PC-3 (cell line): ENCODE measurements around the gene TMUB1. TPM values are rescaled to one million over a fixed set of nuclear protein-coding genes. Genes with fewer than 3 reads are reported as not detected.

Experiments
- ATAC-seq: fragments of 200-7000 bp; cut with Tn5 transposase; 2 replicates; pipeline ENCODE4 v1.9.1; 2020; ENCODE audit warnings: mild to moderate bottlenecking, moderate library complexity
- BruUV-seq: library from RNA; stranded (reverse); fragments of 400-500 nt; replicated peaks from 2 replicates; lab custom pipeline; 2021; lab: Mats Ljungman, UMichigan
- CTCF ChIA-PET: fragments of 300-600 bp; sonication (Branson Sonifier 250); formaldehyde crosslinking; loops from one replicate; lab custom pipeline; 2022; ENCODE audit warnings: antibody characterized with exemption; lab: Charles Lee
- POLR2A ChIA-PET: fragments of 300-600 bp; sonication (Branson Sonifier 250); formaldehyde crosslinking; loops from one replicate; lab custom pipeline; 2022; ENCODE audit warnings: antibody characterized with exemption; ENCODE audit not compliant: unreplicated experiment; lab: Charles Lee
- DNase-seq: peaks from one replicate; pipeline ENCODE4 v3.0.0-alpha.2; 2015
- H2AFZ ChIP-seq: fragments of 300-600 bp; sonication (generic); 2 replicates; pipeline ENCODE4 v1.6.0; 2016; ENCODE audit warnings: antibody characterized with exemption, low read length
- H3F3A ChIP-seq: fragments of 300-600 bp; sonication (generic); one replicate; pipeline ENCODE4 v1.6.0; 2017; ENCODE audit warnings: antibody characterized with exemption, low read length, control low read depth, mild to moderate bottlenecking; ENCODE audit not compliant: unreplicated experiment
- H3K27ac ChIP-seq: fragments of 300-600 bp; sonication (generic); 2 replicates; pipeline ENCODE4 v1.5.1; 2016; ENCODE audit warnings: mild to moderate bottlenecking, low read length
- H3K27me3 ChIP-seq: fragments of 300-600 bp; sonication (generic); 2 replicates; pipeline ENCODE4 v1.6.1; 2016; ENCODE audit warnings: low read length, mixed read lengths
- H3K36me3 ChIP-seq: fragments of 300-600 bp; sonication (generic); 2 replicates; pipeline ENCODE4 v1.6.1; 2016; ENCODE audit warnings: low read depth, mixed run types, low read length, mixed read lengths
- H3K4me1 ChIP-seq: fragments of 300-600 bp; sonication (generic); 2 replicates; pipeline ENCODE4 v1.5.1; 2016; ENCODE audit warnings: low read length; ENCODE audit not compliant: insufficient read depth
- H3K4me2 ChIP-seq: fragments of 300-600 bp; sonication (generic); 2 replicates; pipeline ENCODE4 v1.6.0; 2016; ENCODE audit warnings: low read length
- H3K4me3 ChIP-seq: fragments of 300-600 bp; sonication (generic); 2 replicates; pipeline ENCODE4 v1.5.1; 2016; ENCODE audit warnings: mild to moderate bottlenecking, low read length, mixed read lengths
- H3K79me2 ChIP-seq: fragments of 300-600 bp; sonication (generic); 2 replicates; pipeline ENCODE4 v1.6.1; 2017; ENCODE audit warnings: low read length, mixed read lengths
- H3K9ac ChIP-seq: fragments of 300-600 bp; sonication (generic); 2 replicates; pipeline ENCODE4 v1.6.0; 2016; ENCODE audit warnings: mild to moderate bottlenecking, low read length
- H3K9me2 ChIP-seq: fragments of 300-600 bp; sonication (generic); replicated peaks from 2 replicates; pipeline ENCODE4 v1.6.1; 2016; ENCODE audit warnings: mixed run types, low read length, mixed read lengths
- H3K9me3 ChIP-seq: fragments of 300-600 bp; sonication (generic); 2 replicates; pipeline ENCODE4 v1.6.1; 2016; ENCODE audit warnings: low read length, mixed read lengths
- H4K20me1 ChIP-seq: fragments of 300-600 bp; sonication (generic); 2 replicates; pipeline ENCODE4 v1.6.1; 2016; ENCODE audit warnings: low read length, mixed read lengths
- EZH2 ChIP-seq: fragments of 300-600 bp; sonication (generic); IDR thresholded peaks from one replicate; pipeline ENCODE4 v1.6.1; 2017; ENCODE audit warnings: antibody characterized with exemption, mild to moderate bottlenecking, low read length; ENCODE audit not compliant: unreplicated experiment
- EZH2phosphoT487 ChIP-seq: fragments of 300-600 bp; sonication (generic); IDR thresholded peaks from 2 replicates; pipeline ENCODE4 v1.6.1; 2018; ENCODE audit warnings: mild to moderate bottlenecking, antibody characterized with exemption, low read length, borderline replicate concordance
- intact Hi-C: fragments of 100-400 bp; cut with micrococcal nuclease; formaldehyde crosslinking; loops from 2 replicates; pipeline ENCODE4 v1.9.0; 2023
- total RNA-seq: library from RNA; depleted of rRNA; stranded (reverse); fragments of >200 nt; gene quantifications from 2 replicates; pipeline ENCODE4 v1.2.3, GENCODE V29; 2014
- TF ChIP-seq, protein P1 (sequence below): fragments of 300-600 bp; sonication (generic); conservative IDR thresholded peaks from 2 replicates; pipeline ENCODE4 v1.5.1; 2017; ENCODE audit warnings: antibody characterized with exemption, low read depth, mild to moderate bottlenecking, low read length

Gene TMUB1
- total RNA-seq, 1 experiment from 2014 or later, result 52.1 TPM

DNA sequence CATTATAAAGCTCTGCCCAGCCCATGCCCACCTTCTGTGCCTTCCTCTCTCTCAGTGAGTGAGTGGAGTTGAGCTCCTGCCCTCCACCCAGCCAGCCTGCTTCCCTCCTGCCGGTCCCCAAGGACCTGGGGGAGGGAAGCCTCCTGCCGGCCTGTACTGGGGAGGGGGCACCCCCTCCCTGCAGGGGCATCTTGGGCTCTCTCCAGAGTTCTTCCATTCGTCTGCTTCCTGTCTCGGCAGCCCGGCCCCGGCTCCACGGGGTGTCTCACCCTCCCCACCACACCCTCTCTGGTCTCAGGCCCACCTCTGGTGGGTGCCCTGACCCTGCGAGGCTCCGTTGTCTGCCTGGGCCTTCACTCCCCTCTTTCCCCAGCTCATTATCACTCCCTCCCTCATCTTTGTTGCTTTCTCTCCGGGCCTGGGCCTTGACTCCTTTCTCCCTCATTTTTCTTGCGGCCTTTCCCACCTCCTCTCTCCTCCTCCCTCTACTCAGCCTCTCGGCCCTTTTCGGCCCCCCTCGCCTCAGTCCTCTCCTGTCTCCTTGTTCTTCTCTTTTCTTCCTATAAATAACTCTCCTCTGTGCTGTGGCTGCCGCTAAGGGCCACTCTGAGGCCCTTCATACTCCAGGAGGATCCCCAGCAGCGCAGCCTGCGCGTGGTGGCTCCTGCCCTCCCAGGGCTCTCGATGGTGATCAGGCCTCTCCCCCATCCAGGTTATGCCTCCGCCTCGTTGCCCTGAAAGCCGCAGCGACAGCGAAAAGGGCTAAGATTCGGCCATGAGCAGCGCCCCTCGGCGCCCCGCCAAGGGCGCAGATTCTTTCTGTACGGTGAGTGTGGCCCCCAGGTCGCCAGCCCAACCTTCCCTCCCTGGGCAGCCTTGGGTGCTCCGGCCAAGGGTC is 21.8 kb downstream of the TMUB1 start:
- Histone ChIP-seq H3K36me3 (peaks cover 17% of the 10 kb centered on the region), H3K9ac (peak overlapping the region; percentile 89), H3K4me3 (peak overlapping the region; percentile 86), H4K20me1 (no peaks in the 10 kb centered on the region), H2AFZ (no peak overlapping the region), H3K79me2 (peaks cover 39% of the 10 kb centered on the region), H3K27me3 (no peaks in the 10 kb centered on the region), H3K9me2 (no peaks in the 10 kb centered on the region), H3F3A (no peaks in the 10 kb centered on the region), H3K27ac (peak overlapping the region; percentile 97), H3K9me3 (no peaks in the 10 kb centered on the region), H3K4me1 (peaks cover 47% of the 10 kb centered on the region), H3K4me2 (peak overlapping the region; percentile 99)
- ChIA-PET CTCF (interaction anchor here (0.6 kb wide), 1 partner anchor 13 kb away, joined by 6 read pairs; no protein-coding TSS in a partner anchor), POLR2A (no interaction called here)
- DNase-seq (no peak), ATAC-seq (no peak)
- BruUV-seq, result no TSS peak
- intact Hi-C loops, result no loop called here
- TF ChIP-seq, protein P1, sequence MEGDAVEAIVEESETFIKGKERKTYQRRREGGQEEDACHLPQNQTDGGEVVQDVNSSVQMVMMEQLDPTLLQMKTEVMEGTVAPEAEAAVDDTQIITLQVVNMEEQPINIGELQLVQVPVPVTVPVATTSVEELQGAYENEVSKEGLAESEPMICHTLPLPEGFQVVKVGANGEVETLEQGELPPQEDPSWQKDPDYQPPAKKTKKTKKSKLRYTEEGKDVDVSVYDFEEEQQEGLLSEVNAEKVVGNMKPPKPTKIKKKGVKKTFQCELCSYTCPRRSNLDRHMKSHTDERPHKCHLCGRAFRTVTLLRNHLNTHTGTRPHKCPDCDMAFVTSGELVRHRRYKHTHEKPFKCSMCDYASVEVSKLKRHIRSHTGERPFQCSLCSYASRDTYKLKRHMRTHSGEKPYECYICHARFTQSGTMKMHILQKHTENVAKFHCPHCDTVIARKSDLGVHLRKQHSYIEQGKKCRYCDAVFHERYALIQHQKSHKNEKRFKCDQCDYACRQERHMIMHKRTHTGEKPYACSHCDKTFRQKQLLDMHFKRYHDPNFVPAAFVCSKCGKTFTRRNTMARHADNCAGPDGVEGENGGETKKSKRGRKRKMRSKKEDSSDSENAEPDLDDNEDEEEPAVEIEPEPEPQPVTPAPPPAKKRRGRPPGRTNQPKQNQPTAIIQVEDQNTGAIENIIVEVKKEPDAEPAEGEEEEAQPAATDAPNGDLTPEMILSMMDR, result no peak
- TF ChIP-seq EZH2phosphoT487 (no peak), EZH2 (no peak)

- H3K4me2 ChIP-seq, result peak overlapping the region; percentile 99
- H3F3A ChIP-seq, result no peaks in the 10 kb centered on the region
- no peaks in the 10 kb centered on the region for H3K9me3 ChIP-seq
- no peaks in the 10 kb centered on the region for H3K9me2 ChIP-seq
- peak overlapping the region; percentile 81; the same call in 1 of the 2 replicates for H2AFZ ChIP-seq
- peak; percentile 0; the same call in 1 of the 2 replicates for ATAC-seq
- H3K79me2 ChIP-seq, result peaks cover 39% of the 10 kb centered on the region
- no peaks in the 10 kb centered on the region for H4K20me1 ChIP-seq
- intact Hi-C loops, result no loop called here
- TF ChIP-seq, protein P1, result peak; percentile 34
- no peak for TF ChIP-seq EZH2phosphoT487
- CTCF ChIA-PET, result interaction anchor here (0.6 kb wide), 2 partner anchors 13 to 42 kb away, joined by 3 to 6 read pairs; no protein-coding TSS in a partner anchor
- peak overlapping the region; percentile 89 for H3K9ac ChIP-seq
- peaks cover 13% of the 10 kb centered on the region for H3K36me3 ChIP-seq
- peak overlapping the region; percentile 97 for H3K27ac ChIP-seq
- POLR2A ChIA-PET, result no interaction called here
- no peaks in the 10 kb centered on the region for H3K27me3 ChIP-seq
- BruUV-seq, result TSS peak; percentile 2
- H3K4me3 ChIP-seq, result peak overlapping the region; percentile 86
- peaks cover 48% of the 10 kb centered on the region for H3K4me1 ChIP-seq
- peak; percentile 60 for DNase-seq
Observed at GRCh38 chr7:151060416-151061212, 22.7 kb downstream of the TMUB1 start.
